Body of pancreas (tissue), 4 donors: Measurements from ENCODE around the gene HIVEP2. TPM values are rescaled to one million over a fixed set of nuclear protein-coding genes. Genes with fewer than 3 reads are reported as not detected.

Source experiments
- ATAC-seq: fragments of 150-250 bp; one replicate; pipeline ENCODE4 v1.9.1; 2016
- DNase-seq, 4 donors: peaks; one replicate each; pipeline ENCODE4 v3.0.0-alpha.2; 2019
- H3K27ac ChIP-seq, 4 donors: fragments of 200-600 bp; sonication (generic); 1 replicate in 3 of 4; 2 replicates in 1 of 4; pipeline versions ENCODE4 v1.5.1 to v1.6.1; 2016 to 2019; ENCODE audit warnings: mild to moderate bottlenecking in 1 of 4, mixed read lengths in 1 of 4, moderate library complexity in 1 of 4
- H3K27me3 ChIP-seq, 2 donors: fragments of 200-600 bp; sonication (generic); one replicate each; pipeline ENCODE4 v1.6.0; 2016; ENCODE audit warnings: mild to moderate bottlenecking in 1 of 2
- H3K36me3 ChIP-seq, 2 donors: fragments of 200-600 bp; sonication (generic); replicated peaks in 1 of 2; 2 replicates each; pipeline ENCODE4 v1.5.1; 2016; ENCODE audit warnings: low read depth in 2 of 2; ENCODE audit not compliant: insufficient read depth in 1 of 2
- H3K4me1 ChIP-seq: fragments of 200-600 bp; sonication (generic); one replicate; pipeline ENCODE4 v1.6.0; 2016
- H3K4me3 ChIP-seq, 2 donors: fragments of 200-600 bp; sonication (generic); 1 replicate in 1 of 2; 2 replicates in 1 of 2; pipeline ENCODE4 v1.5.1; 2016 to 2019
- H3K9me3 ChIP-seq, 3 donors: fragments of 200-600 bp; sonication (generic); 1 replicate in 2 of 3; 2 replicates in 1 of 3; pipeline ENCODE4 v1.5.1; 2016
- POLR2A ChIP-seq, 3 donors: fragments of 450-650 bp; IDR thresholded peaks; one replicate each; pipeline ENCODE4 v1.6.1; 2016; ENCODE audit warnings: antibody characterized with exemption in 3 of 3, mild to moderate bottlenecking in 2 of 3
- WGBS, 2 donors: methylation state at CpG; one replicate each; pipeline ENCODE4 v1.1.5; 2017; 5-methylcytosine and 5-hydroxymethylcytosine counted together
- intact Hi-C: fragments of 100-400 bp; cut with DNase I; formaldehyde crosslinking; loops from one replicate; pipeline ENCODE4 v1.15.1; 2023
- total RNA-seq, 2 donors: library from RNA; depleted of rRNA; stranded (reverse); fragments of >200 nt; gene quantifications; one replicate each; pipeline ENCODE4 v1.1.0, GENCODE V29; 2016
- TF ChIP-seq, protein P1 (sequence below), 7 experiments: fragments of 450-650 bp in 4 of 7; fragments of 200-600 bp in 3 of 7; sonication (generic) in 3 of 7; IDR thresholded peaks; one replicate each; pipeline ENCODE4 v1.5.1; 2016 to 2019; ENCODE audit warnings: antibody characterized with exemption in 7 of 7

HIVEP2 gene
- total RNA-seq, 2 donors from 2014 or later = 11.2 to 16.5 TPM

- H3K27me3 ChIP-seq = no peaks in the 10 kb centered on the region
- ATAC-seq (no peak), DNase-seq (no peak)
- peaks cover 1 to 9% of the 10 kb centered on the region in 2 donors for H3K36me3 ChIP-seq
- WGBS, 2 donors = 92 to 96% methylated on average over 1 of the region's 1 CpG
- H3K27ac ChIP-seq = no peak overlapping the region
- no peak overlapping the region for H3K4me3 ChIP-seq
- intact Hi-C loops = no loop called here
- TF ChIP-seq, protein P1, sequence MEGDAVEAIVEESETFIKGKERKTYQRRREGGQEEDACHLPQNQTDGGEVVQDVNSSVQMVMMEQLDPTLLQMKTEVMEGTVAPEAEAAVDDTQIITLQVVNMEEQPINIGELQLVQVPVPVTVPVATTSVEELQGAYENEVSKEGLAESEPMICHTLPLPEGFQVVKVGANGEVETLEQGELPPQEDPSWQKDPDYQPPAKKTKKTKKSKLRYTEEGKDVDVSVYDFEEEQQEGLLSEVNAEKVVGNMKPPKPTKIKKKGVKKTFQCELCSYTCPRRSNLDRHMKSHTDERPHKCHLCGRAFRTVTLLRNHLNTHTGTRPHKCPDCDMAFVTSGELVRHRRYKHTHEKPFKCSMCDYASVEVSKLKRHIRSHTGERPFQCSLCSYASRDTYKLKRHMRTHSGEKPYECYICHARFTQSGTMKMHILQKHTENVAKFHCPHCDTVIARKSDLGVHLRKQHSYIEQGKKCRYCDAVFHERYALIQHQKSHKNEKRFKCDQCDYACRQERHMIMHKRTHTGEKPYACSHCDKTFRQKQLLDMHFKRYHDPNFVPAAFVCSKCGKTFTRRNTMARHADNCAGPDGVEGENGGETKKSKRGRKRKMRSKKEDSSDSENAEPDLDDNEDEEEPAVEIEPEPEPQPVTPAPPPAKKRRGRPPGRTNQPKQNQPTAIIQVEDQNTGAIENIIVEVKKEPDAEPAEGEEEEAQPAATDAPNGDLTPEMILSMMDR (IDR thresholded peaks at IDR 0.05) = no peak
- TF ChIP-seq POLR2A (IDR thresholded peaks at IDR 0.05) = no peak
- no peaks in the 10 kb centered on the region for H3K9me3 ChIP-seq
- H3K4me1 ChIP-seq = no peaks in the 10 kb centered on the region
Observed at GRCh38 chr6:142765306-142765705, 179.7 kb downstream of the HIVEP2 start.

DNA sequence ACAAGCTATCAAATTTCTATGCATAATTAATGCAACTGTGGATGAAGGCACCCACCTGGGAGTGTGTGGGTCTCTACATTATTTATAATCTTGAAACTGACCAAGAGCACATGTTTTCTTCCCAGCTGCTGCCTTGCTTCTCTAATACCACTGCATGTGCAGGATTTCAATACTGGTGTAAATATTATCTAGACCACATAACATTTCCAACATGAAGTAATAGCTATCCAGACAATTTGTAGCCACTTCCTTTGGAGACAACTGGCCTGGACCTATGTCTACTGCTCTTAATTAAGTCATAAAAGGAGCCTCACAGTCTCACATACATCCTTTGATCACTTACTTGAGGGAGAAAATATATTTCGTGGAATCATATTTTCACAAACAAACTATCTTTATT, 180.7 kb downstream of the HIVEP2 start:
- TF ChIP-seq POLR2A (IDR thresholded peaks at IDR 0.05) = no peak
- TF ChIP-seq, protein P1 (IDR thresholded peaks at IDR 0.05) = no peak
- intact Hi-C loops = no loop called here
- ATAC-seq = no peak
- Histone ChIP-seq H3K36me3 (peaks cover 11 to 17% of the 10 kb centered on the region in 2 donors), H3K27me3 (no peaks in the 10 kb centered on the region), H3K27ac (no peak overlapping the region), H3K9me3 (no peaks in the 10 kb centered on the region), H3K4me3 (no peak overlapping the region), H3K4me1 (no peaks in the 10 kb centered on the region)
- WGBS, 2 donors = 96% methylated on average over 1 of the region's 1 CpG
- DNase-seq = no peak

DNA sequence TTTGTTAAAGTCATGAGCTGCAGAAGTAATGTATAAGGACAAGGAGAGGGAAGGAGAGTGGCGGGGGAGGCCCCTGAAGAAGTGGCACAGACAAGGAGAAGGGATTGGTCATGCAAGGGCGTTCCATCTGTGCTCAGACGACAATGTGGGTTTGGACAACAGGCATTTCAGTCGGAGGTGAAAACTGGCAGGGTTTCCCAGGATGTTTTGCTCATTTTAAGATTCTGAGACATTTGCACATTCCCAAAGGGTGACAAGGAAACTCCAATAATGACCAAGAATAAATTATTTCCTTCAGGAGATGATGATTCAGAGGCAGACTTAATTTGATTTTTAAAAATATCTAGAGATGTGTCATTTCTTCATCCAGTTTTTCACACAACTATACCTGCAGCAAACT, 181.8 kb downstream of the HIVEP2 start:
- H3K27ac ChIP-seq = no peak overlapping the region
- no peak for DNase-seq
- 84 to 92% methylated on average over 4 of the region's 4 CpGs for WGBS, 2 donors
- no peaks in the 10 kb centered on the region for H3K9me3 ChIP-seq
- no peak overlapping the region for H3K4me3 ChIP-seq
- no peak for ATAC-seq
- intact Hi-C loops = no loop called here
- H3K27me3 ChIP-seq = no peaks in the 10 kb centered on the region
- H3K4me1 ChIP-seq = no peaks in the 10 kb centered on the region
- TF ChIP-seq POLR2A (IDR thresholded peaks at IDR 0.05) = no peak
- TF ChIP-seq, protein P1 (IDR thresholded peaks at IDR 0.05) = no peak
- H3K36me3 ChIP-seq = peaks cover 11 to 15% of the 10 kb centered on the region in 2 donors

DNA sequence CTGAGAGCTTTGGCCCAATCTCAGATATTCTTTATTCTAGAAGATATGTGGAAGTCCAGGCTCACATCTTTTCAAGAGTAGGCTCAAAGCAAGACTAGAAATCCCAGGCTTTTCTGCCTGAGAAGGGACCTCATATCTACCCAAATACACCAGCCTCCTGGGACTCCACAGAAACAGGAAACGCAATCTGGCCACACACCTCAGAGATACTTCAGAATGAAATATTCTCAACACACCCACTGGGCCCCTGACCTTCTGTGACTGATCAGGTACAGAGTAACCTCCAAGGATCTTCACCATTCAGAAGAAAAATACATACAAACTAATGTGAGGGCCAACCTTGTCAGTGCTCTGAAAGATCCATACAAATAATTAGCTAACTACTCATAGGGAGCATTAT, 183.2 kb downstream of the HIVEP2 start:
- DNase-seq (no peak), ATAC-seq (no peak)
- intact Hi-C loops = no loop called here
- no peaks in the 10 kb centered on the region for H3K27me3 ChIP-seq
- H3K9me3 ChIP-seq = no peaks in the 10 kb centered on the region
- TF ChIP-seq POLR2A (IDR thresholded peaks at IDR 0.05) = no peak
- TF ChIP-seq, protein P1 (IDR thresholded peaks at IDR 0.05) = no peak
- H3K27ac ChIP-seq = no peak overlapping the region
- H3K4me1 ChIP-seq = no peaks in the 10 kb centered on the region
- no peak overlapping the region for H3K4me3 ChIP-seq
- peaks cover 11 to 15% of the 10 kb centered on the region in 2 donors for H3K36me3 ChIP-seq
- WGBS, 2 donors = 92 to 100% methylated on average over 1 of the region's 1 CpG

- 85 to 87% methylated on average over 7 of the region's 7 CpGs for WGBS, 2 donors
- no peaks in the 10 kb centered on the region for H3K4me1 ChIP-seq
- intact Hi-C loops = no loop called here
- H3K36me3 ChIP-seq = peaks cover 11 to 15% of the 10 kb centered on the region in 2 donors
- no peak overlapping the region for H3K4me3 ChIP-seq
- no peaks in the 10 kb centered on the region for H3K27me3 ChIP-seq
- H3K27ac ChIP-seq = no peak overlapping the region
- ATAC-seq (no peak), DNase-seq (no peak)
- no peaks in the 10 kb centered on the region for H3K9me3 ChIP-seq
- TF ChIP-seq POLR2A (IDR thresholded peaks at IDR 0.05) = no peak
- TF ChIP-seq, protein P1 (IDR thresholded peaks at IDR 0.05) = no peak
Observed at GRCh38 chr6:142760152-142760551, 184.8 kb downstream of the HIVEP2 start.
